T-helper 17 cell (primary cell): ENCODE results near the gene EIF4EBP2. TPM values are rescaled to one million over a fixed set of nuclear protein-coding genes. Genes with fewer than 3 reads are reported as not detected.

ENCODE experiments used
- ATAC-seq: fragments of 150-1000 bp; cut with Tn5 transposase; 2 replicates; pipeline ENCODE4 v1.10.0; 2021; ENCODE audit warnings: mild to moderate bottlenecking, moderate library complexity
- DNase-seq, 3 donors: peaks; one replicate each; pipeline versions ENCODE4 v3.0.0 to v3.0.0-alpha.2; 2020 to 2021
- H3K9me3 ChIP-seq: one replicate; pipeline ENCODE4 v1.7.0; 2013; ENCODE audit warnings: low read length, mild to moderate bottlenecking; ENCODE audit not compliant: control insufficient read depth, poor library complexity, severe bottlenecking
- H3K27ac Mint-ChIP-seq: one replicate; pipeline ENCODE4 v1.8.0; 2022; ENCODE audit warnings: mild to moderate bottlenecking, moderate library complexity, mixed read lengths
- H3K27me3 Mint-ChIP-seq: one replicate; pipeline ENCODE4 v1.8.0; 2022; ENCODE audit warnings: mixed read lengths
- H3K36me3 Mint-ChIP-seq: one replicate; pipeline ENCODE4 v1.8.0; 2022; ENCODE audit warnings: low read depth, mixed read lengths
- H3K4me1 Mint-ChIP-seq: one replicate; pipeline ENCODE4 v1.8.0; 2022; ENCODE audit warnings: mild to moderate bottlenecking, mixed read lengths
- H3K4me3 Mint-ChIP-seq: one replicate; pipeline ENCODE4 v1.8.0; 2022; ENCODE audit warnings: mild to moderate bottlenecking, moderate library complexity, mixed read lengths
- total RNA-seq, 4 donors: library from RNA in 2 of 4; stranded (reverse) in 2 of 4; gene quantifications; one replicate each; pipeline ENCODE4 v1.2.3 and lab custom pipeline; 2022 to 2026

EIF4EBP2 gene
- total RNA-seq, 2 donors from 2014 or later: 44.2 to 49.5 TPM

DNA sequence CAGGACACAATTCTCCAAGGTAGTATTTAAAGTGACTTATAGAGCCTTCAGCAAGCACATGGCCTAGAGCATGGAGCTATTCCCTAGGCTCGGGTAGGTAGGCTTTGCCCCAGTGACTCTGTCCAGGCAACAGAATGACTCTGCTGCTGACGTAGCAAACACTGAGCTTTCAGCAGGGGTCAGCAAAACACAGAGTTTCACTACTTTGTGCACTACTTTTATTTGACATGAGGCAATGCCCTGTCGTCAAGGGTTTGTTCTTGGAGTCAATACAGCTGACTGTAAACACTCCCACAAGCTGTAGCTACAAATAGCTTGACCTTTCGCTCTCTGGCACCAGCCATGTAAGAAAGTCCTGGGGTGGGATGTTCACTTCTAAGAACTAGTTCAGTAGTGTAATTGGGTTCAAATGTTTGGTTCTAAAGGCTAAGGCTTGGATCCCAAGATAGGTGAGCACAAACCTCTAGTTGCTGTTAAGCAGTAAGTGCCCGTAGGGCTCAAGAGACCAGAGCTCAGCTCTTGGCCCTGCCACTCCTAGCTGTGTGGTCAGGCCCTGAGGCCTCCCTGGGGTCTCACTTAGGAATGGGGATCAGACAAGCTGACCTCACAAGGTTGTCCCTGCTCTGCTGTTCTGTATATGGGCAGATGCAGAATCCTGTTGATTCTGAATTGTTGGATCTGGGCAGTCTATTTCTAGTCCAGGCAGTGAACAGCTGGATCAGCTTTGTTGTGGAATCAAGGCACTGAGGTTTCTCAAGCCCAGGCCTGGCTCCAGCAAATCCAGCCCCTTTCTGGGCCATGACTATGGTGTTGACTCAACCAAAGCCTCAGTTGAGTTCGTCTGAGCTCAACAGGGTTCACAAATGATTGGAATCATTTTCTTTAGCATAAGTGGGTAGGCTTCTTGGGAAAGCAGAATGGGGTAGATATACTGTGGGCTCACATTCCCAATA is 26.8 kb downstream of the EIF4EBP2 start:
- Mint-ChIP-seq H3K36me3 (peaks cover 3% of the 10 kb centered on the region), H3K27ac (peak overlapping the region; percentile 88), H3K4me1 (peaks cover 36% of the 10 kb centered on the region), H3K27me3 (no peaks in the 10 kb centered on the region), H3K4me3 (no peak overlapping the region)
- ATAC-seq: no peak
- H3K9me3 ChIP-seq: no peaks in the 10 kb centered on the region
- DNase-seq: no peak

DNA sequence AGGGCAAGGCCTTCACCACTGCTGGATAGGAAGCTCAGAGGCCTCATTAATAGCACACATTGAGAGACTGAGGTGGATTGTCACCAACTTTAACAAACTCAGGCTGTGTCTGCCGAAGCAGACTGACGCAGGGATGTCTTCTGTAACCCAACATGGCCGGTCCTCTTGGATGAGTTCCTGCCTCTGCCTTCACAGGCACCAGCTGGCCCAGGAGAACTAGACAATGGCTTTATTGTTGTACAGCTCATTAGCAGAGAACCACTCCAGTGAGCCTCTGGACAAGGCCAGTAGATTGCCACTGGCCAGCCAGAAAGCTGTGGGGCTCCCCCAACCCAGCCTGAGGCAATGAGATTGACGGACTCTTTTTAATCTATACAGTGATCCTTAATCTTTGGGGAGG is 28.2 kb downstream of the EIF4EBP2 start:
- Mint-ChIP-seq H3K36me3 (peaks cover 3% of the 10 kb centered on the region), H3K27ac (peak overlapping the region; percentile 88), H3K27me3 (no peaks in the 10 kb centered on the region), H3K4me3 (peak overlapping the region; percentile 93), H3K4me1 (peaks cover 35% of the 10 kb centered on the region)
- DNase-seq (no peak), ATAC-seq (no peak)
- no peaks in the 10 kb centered on the region for H3K9me3 ChIP-seq

DNA sequence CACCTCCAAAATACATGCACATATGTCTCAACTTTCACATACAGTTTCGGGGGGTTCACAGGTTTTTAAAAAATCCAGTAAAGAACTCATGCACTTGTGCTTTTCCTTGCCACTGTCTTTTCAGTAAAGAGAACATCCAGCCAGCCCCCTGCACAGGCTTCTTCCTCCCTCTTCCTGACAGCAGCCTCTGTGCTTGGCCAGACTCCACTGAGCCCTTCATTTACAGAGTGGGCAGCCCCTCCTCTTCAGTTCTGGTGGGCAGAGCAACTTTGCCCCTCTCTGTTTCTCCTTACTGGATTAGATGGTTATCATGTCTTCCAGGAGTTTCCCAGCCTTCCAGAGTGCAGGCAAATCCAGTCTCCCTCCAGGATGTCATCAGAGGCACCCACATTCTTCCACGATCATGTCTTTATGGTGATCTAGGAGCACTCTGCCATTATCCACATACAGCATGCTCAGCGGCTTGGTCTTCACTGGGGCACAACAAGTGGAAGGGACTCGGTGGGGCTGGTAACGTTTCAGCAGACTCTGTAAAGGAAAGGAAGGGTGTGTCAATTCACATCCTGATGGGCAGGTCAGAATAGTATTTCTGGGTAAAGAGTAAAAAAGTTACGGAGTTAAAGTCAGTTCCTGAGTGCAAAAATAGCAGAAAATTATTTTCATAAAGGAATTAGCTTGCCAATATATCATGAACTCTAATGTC is 28.8 kb downstream of the EIF4EBP2 start:
- peaks cover 35% of the 10 kb centered on the region for H3K4me1 Mint-ChIP-seq
- peak overlapping the region; percentile 88 for H3K27ac Mint-ChIP-seq
- no peaks in the 10 kb centered on the region for H3K27me3 Mint-ChIP-seq
- ATAC-seq: peak; percentile 57
- no peak for DNase-seq
- no peaks in the 10 kb centered on the region for H3K9me3 ChIP-seq
- H3K4me3 Mint-ChIP-seq: peak overlapping the region; percentile 93
- peaks cover 3% of the 10 kb centered on the region for H3K36me3 Mint-ChIP-seq

GRCh38 chr10:70433581-70434280 is 29.8 kb downstream of the EIF4EBP2 start:
- no peaks in the 10 kb centered on the region for H3K9me3 ChIP-seq
- Mint-ChIP-seq H3K36me3 (no peaks in the 10 kb centered on the region), H3K27ac (peak overlapping the region; percentile 88), H3K4me3 (peak overlapping the region; percentile 93), H3K27me3 (peaks cover 5% of the 10 kb centered on the region), H3K4me1 (peaks cover 33% of the 10 kb centered on the region)
- ATAC-seq (no peak), DNase-seq (no peak)

DNA sequence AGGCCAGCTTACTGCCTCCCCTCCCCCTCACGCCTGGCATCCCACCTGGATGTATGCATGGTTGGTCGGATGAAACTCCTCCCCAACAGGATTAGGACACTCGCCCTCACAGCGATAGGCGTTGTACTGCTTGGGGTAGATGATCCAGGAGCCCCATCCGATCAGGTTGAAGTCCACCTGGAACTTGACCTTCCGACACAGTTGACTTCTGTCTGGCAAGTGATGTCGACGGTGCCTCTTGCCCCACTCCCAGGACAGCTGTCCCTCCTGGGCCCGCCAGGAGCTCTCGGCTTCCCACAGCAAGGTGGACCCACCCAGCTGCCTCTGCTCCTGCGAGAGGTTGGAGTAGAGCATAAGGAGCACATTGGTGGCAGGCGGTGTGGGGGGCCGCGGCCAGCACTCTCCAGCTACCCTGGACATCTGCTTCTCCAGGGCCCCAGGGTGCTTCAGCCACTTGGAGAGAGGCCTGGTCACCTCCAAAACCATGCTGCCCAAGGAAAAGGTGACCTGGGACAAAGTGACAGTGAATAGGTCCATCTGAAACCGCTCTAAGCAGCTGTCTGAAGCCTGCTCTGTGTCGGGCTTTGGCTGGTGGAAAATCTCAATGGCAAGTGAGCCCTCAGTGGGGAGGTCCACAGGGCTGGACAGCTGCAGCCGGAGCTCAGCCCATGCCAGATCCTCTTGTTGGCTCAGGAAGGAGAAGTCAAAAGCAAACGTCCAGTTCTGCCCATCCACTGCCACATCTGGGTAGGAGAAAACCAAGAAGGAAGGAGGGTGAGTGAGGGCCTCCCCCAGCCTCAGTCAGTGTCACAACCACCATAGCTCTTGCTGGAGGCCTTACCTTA is 31.5 kb downstream of the EIF4EBP2 start:
- no peaks in the 10 kb centered on the region for H3K9me3 ChIP-seq
- H3K36me3 Mint-ChIP-seq: no peaks in the 10 kb centered on the region
- peaks cover 30% of the 10 kb centered on the region for H3K4me1 Mint-ChIP-seq
- DNase-seq (no peak), ATAC-seq (no peak)
- no peak overlapping the region for H3K27ac Mint-ChIP-seq
- H3K4me3 Mint-ChIP-seq: no peak overlapping the region
- H3K27me3 Mint-ChIP-seq: peaks cover 21% of the 10 kb centered on the region

DNA sequence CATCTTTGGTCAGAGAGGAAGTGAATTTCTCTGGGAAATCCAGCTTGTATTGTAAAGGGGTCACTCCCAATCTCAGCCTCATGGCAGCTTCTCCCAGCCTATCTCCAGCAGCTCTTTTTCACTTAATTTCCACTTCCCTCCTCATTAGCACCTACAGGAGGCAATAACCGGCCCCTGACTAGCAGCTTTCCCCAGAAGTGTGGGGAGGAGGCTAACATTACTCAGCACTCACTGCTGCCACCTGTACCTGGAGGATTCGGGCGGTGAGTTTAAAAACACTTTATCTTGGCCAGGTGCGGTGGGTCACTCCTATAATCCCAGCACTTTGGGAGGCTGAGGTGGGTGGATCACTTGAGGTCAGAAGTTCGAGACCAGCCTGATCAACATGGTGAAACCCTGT is 33.8 kb downstream of the EIF4EBP2 start:
- H3K27ac Mint-ChIP-seq: no peak overlapping the region
- no peaks in the 10 kb centered on the region for H3K9me3 ChIP-seq
- ATAC-seq (no peak), DNase-seq (no peak)
- peaks cover 39% of the 10 kb centered on the region for H3K27me3 Mint-ChIP-seq
- H3K36me3 Mint-ChIP-seq: peaks cover 8% of the 10 kb centered on the region
- no peak overlapping the region for H3K4me3 Mint-ChIP-seq
- H3K4me1 Mint-ChIP-seq: peaks cover 30% of the 10 kb centered on the region

GRCh38 chr10:70440296-70441160 is 36.6 kb downstream of the EIF4EBP2 start:
- H3K4me3 Mint-ChIP-seq: peak overlapping the region; percentile 91
- peaks cover 50% of the 10 kb centered on the region for H3K27me3 Mint-ChIP-seq
- peaks cover 8% of the 10 kb centered on the region for H3K36me3 Mint-ChIP-seq
- ATAC-seq (peak; percentile 61), DNase-seq (no peak)
- H3K27ac Mint-ChIP-seq: no peak overlapping the region
- H3K9me3 ChIP-seq: no peaks in the 10 kb centered on the region
- peaks cover 13% of the 10 kb centered on the region for H3K4me1 Mint-ChIP-seq

- H3K4me3 Mint-ChIP-seq: peak within 1 kb of the TSS; percentile 91
- H3K9me3 ChIP-seq: no peaks in the 10 kb centered on the region
- H3K27me3 Mint-ChIP-seq: peaks cover 50% of the 10 kb centered on the region
- peaks cover 8% of the 10 kb centered on the region for H3K36me3 Mint-ChIP-seq
- peak; percentile 68 for ATAC-seq
- no peak within 1 kb of the TSS for H3K27ac Mint-ChIP-seq
- no peak for DNase-seq
- H3K4me1 Mint-ChIP-seq: peaks cover 13% of the 10 kb centered on the region
Observed at GRCh38 chr10:70441161-70441894, 37.4 kb downstream of the EIF4EBP2 start, which contains the start of gene NODAL. Gene NODAL (minus strand): TSS chr10:70441681. CDS start chr10:70441667, 14 bp downstream.

DNA sequence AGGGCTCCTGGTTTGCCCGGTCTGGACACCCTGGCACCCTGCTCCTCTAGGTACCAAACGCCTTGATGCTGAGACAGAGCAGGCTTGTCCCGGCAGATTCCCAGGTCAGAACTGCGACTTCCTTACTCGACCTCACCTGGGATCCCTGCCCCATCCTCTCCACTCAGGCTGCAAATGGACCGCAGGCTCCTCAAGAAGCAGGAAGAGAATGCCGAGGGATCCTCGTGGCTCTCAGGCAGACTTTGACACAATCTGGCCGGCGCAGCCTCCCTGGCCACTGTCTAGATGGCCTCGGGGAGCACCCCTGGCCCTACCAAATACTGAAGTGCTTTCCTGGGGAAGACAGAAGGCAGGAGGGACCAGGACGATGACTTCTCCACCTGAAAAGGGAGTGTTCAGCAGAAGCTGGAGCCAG is 38.0 kb downstream of the EIF4EBP2 start:
- Mint-ChIP-seq H3K36me3 (peaks cover 8% of the 10 kb centered on the region), H3K27ac (no peak overlapping the region), H3K27me3 (peaks cover 50% of the 10 kb centered on the region), H3K4me3 (peak overlapping the region; percentile 91), H3K4me1 (peaks cover 13% of the 10 kb centered on the region)
- ATAC-seq: no peak
- DNase-seq: no peak
- no peaks in the 10 kb centered on the region for H3K9me3 ChIP-seq

GRCh38 chr10:70442332-70442988 is 38.5 kb downstream of the EIF4EBP2 start:
- no peaks in the 10 kb centered on the region for H3K9me3 ChIP-seq
- H3K4me1 Mint-ChIP-seq: peaks cover 13% of the 10 kb centered on the region
- DNase-seq (no peak), ATAC-seq (no peak)
- H3K27me3 Mint-ChIP-seq: peaks cover 50% of the 10 kb centered on the region
- H3K36me3 Mint-ChIP-seq: peaks cover 8% of the 10 kb centered on the region
- H3K4me3 Mint-ChIP-seq: peak overlapping the region; percentile 13
- no peak overlapping the region for H3K27ac Mint-ChIP-seq

DNA sequence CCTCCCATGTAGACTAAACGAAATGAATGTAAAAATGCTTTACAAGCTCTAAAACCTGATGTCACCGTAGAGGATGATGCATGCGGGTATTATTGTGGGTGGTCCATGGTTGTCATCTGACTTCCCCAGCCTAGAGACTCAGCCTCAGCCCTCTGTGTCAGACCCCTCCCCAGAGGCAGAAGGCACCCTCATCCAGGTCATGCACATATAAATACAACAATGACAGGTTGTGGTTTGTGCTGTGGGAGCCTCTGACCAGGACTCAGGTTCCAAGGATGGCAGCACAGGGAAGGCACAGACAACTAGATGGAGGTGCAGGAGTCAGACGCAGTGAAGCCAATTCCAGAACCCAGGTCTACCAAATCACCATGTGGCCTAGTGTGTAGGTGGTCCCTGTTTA is 40.8 kb downstream of the EIF4EBP2 start:
- H3K27ac Mint-ChIP-seq: no peak overlapping the region
- H3K4me1 Mint-ChIP-seq: peaks cover 16% of the 10 kb centered on the region
- H3K4me3 Mint-ChIP-seq: no peak overlapping the region
- H3K27me3 Mint-ChIP-seq: peaks cover 38% of the 10 kb centered on the region
- H3K36me3 Mint-ChIP-seq: peaks cover 8% of the 10 kb centered on the region
- DNase-seq (no peak), ATAC-seq (no peak)
- H3K9me3 ChIP-seq: no peaks in the 10 kb centered on the region
